Stimulated activated CD8-positive, alpha-beta memory T cell treated with anti-CD3 and anti-CD28 coated beads, Interleukin-15, amount 100 ng/mL, for 4 hours (primary cell): Measurements from ENCODE around the gene MYO7B.
"Not testable (repeated sequence)": the region's sequence is repeated elsewhere in the genome, so short reads cannot be mapped to it uniquely, and the experiment has no call there.

Experiments
- DNase-seq, 2 donors: peaks; one replicate each; pipeline ENCODE4 v3.0.0-alpha.2; 2020; ENCODE audit warnings: low read depth in 2 of 2

The MYO7B gene

GRCh38 chr2:127551221-127551930, 15.9 kb downstream of the MYO7B start:
- DNase-seq: no peak

- no peak for DNase-seq
These were observed 16.9 kb downstream of the MYO7B start for GRCh38 chr2:127552336-127552735.

GRCh38 chr2:127552846-127553245, 17.4 kb downstream of the MYO7B start:
- no peak for DNase-seq

GRCh38 chr2:127558911-127559310, 23.4 kb downstream of the MYO7B start:
- no peak for DNase-seq

GRCh38 chr2:127559454-127559853, 24.0 kb downstream of the MYO7B start:
- no peak for DNase-seq

- DNase-seq: no peak
These were observed 24.9 kb downstream of the MYO7B start for GRCh38 chr2:127560201-127560930.

GRCh38 chr2:127560931-127561280, 25.4 kb downstream of the MYO7B start:
- no peak for DNase-seq

- DNase-seq: no peak
These were observed 25.9 kb downstream of the MYO7B start for GRCh38 chr2:127561371-127561770.

- DNase-seq: no peak
These were observed 27.5 kb downstream of the MYO7B start for GRCh38 chr2:127562936-127563335.

GRCh38 chr2:127563458-127564428, 28.3 kb downstream of the MYO7B start:
- no peak for DNase-seq

- DNase-seq: no peak
These were observed 29.2 kb downstream of the MYO7B start for GRCh38 chr2:127564429-127565260.

- DNase-seq: no peak
These were observed 30.0 kb downstream of the MYO7B start for GRCh38 chr2:127565261-127566138.

GRCh38 chr2:127566139-127566417, 30.6 kb downstream of the MYO7B start:
- no peak for DNase-seq

GRCh38 chr2:127566576-127566975, 31.1 kb downstream of the MYO7B start:
- DNase-seq: no peak

- no peak for DNase-seq
These were observed 31.9 kb downstream of the MYO7B start for GRCh38 chr2:127567351-127567854.

- DNase-seq: no peak
These were observed 32.6 kb downstream of the MYO7B start for GRCh38 chr2:127568128-127568527.

GRCh38 chr2:127569666-127570065, 34.2 kb downstream of the MYO7B start:
- no peak for DNase-seq

- no peak for DNase-seq
These were observed 35.1 kb downstream of the MYO7B start for GRCh38 chr2:127570282-127571250.

- not testable (repeated sequence) for DNase-seq
These were observed 36.9 kb downstream of the MYO7B start for GRCh38 chr2:127572352-127572751.
